Gastroesophageal sphincter (tissue), 4 donors: Measurements from ENCODE around the gene MAP2K2. TPM values are rescaled to one million over a fixed set of nuclear protein-coding genes. Genes with fewer than 3 reads are reported as not detected.
A peak's percentile ranks its signal among the peaks of the same experiment; 100 is the strongest.

Experiments used
- ATAC-seq: fragments of 150-250 bp; one replicate; pipeline ENCODE4 v1.9.1; 2016; ENCODE audit warnings: mild to moderate bottlenecking, moderate library complexity
- H3K27ac ChIP-seq, 4 donors: fragments of 200-600 bp; sonication (generic) in 3 of 4; 1 replicate in 3 of 4; 2 replicates in 1 of 4; pipeline ENCODE4 v1.5.1; 2016 to 2019
- H3K27me3 ChIP-seq: fragments of 200-600 bp; sonication (generic); one replicate; pipeline ENCODE4 v1.5.1; 2019
- H3K36me3 ChIP-seq, 2 donors: fragments of 200-600 bp; sonication (generic); one replicate each; pipeline ENCODE4 v1.5.1; 2019; ENCODE audit warnings: control low read depth in 1 of 2
- H3K4me1 ChIP-seq, 3 donors: fragments of 200-600 bp; sonication (generic); 1 replicate in 2 of 3; 2 replicates in 1 of 3; pipeline ENCODE4 v1.5.1; 2016 to 2019; ENCODE audit warnings: control low read depth in 2 of 3
- H3K4me3 ChIP-seq, 2 donors: fragments of 200-600 bp; sonication (generic); one replicate each; pipeline ENCODE4 v1.5.1; 2019; ENCODE audit warnings: mild to moderate bottlenecking in 1 of 2, moderate library complexity in 1 of 2
- H3K9me3 ChIP-seq, 3 donors: fragments of 200-600 bp; sonication (generic); one replicate each; pipeline ENCODE4 v1.5.1; 2017 to 2019; ENCODE audit warnings: control low read depth in 2 of 3
- CTCF ChIP-seq, 4 experiments: fragments of 200-600 bp in 2 of 4; fragments of 450-650 bp in 2 of 4; sonication (generic) in 1 of 4; IDR thresholded peaks; one replicate each; pipeline ENCODE4 v1.5.1; 2017 to 2019; ENCODE audit warnings: antibody characterized with exemption in 4 of 4, mild to moderate bottlenecking in 2 of 4, moderate library complexity in 2 of 4
- EP300 ChIP-seq: sonication (generic); formaldehyde crosslinking; IDR thresholded peaks from one replicate; pipeline ENCODE4 v1.6.1; 2017; ENCODE audit warnings: antibody characterized with exemption, mild to moderate bottlenecking
- POLR2A ChIP-seq, 2 donors: fragments of 450-650 bp; IDR thresholded peaks; one replicate each; pipeline ENCODE4 v1.6.1; 2017; ENCODE audit warnings: antibody characterized with exemption in 2 of 2, mild to moderate bottlenecking in 2 of 2, moderate library complexity in 1 of 2
- POLR2AphosphoS5 ChIP-seq: sonication (generic); formaldehyde crosslinking; IDR thresholded peaks from one replicate; pipeline ENCODE4 v1.6.1; 2017; ENCODE audit warnings: antibody characterized with exemption
- WGBS, 2 donors: methylation state at CpG; one replicate each; pipeline ENCODE4 v1.1.5; 2018; ENCODE audit warnings: low coverage in 1 of 2; 5-methylcytosine and 5-hydroxymethylcytosine counted together
- small RNA-seq, 4 donors: library from RNA; depleted of rRNA; stranded (forward); fragments of <200 nt; gene quantifications; one replicate each; pipeline ENCODE3, GENCODE V24; 2016
- total RNA-seq, 4 donors: library from RNA; depleted of rRNA; stranded (reverse); fragments of >200 nt; gene quantifications; one replicate each; pipeline ENCODE4 v1.1.0, GENCODE V29; 2016

The MAP2K2 gene
- total RNA-seq, 4 donors from 2014 or later, result 53.3 to 112 (median 69.7) TPM

DNA sequence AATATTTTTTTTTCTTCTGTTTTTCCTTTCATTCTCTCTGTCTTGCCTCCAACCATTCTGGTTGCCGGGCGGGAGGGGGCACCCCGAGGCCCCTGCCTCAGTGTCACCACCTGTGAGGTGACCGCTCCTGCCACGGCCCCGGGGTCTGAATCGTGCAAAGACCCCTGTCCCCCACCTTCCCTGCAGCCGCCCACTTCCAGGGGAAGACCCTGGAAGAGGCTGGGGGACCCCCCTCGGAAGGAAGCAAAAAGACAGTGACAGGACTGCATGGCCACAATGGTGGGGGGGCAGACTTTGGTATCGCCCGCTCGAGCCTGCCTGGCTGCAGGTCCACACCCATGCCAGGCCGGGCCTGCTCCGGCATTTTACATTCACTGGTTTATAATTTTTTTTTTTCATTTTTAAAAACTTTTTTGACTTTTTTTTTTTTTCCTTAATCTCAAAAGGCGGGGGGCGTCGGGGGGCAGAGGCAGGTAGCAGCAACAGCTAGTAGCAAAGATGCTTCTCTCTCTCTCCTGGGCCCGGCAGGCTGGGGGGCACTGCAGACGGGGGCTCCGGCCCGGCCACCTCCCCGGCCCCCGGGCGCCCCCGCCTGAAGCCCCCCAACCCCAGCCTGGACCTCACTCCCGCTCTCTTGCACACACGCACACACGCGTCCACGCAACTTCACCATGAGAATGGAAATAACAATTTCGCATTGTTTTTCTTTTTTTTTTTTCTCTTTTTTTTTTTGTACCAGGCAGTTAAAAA, 79.8 kb downstream of the MAP2K2 start:
- TF ChIP-seq POLR2A (IDR thresholded peaks at IDR 0.05), result no peak
- TF ChIP-seq POLR2AphosphoS5, result no peak
- no peak for TF ChIP-seq CTCF (IDR thresholded peaks at IDR 0.05)
- TF ChIP-seq EP300, result no peak
- Histone ChIP-seq H3K27me3 (no peaks in the 10 kb centered on the region), H3K4me1 (peaks cover 0 to 60% (median 3%) of the 10 kb centered on the region in 3 donors), H3K36me3 (peaks cover 0 to 61% of the 10 kb centered on the region in 2 donors), H3K9me3 (no peaks in the 10 kb centered on the region), H3K27ac (peak overlapping the region in 1 of 4 donors; percentile 59), H3K4me3 (no peak overlapping the region)
- WGBS, 2 donors, result 66 to 75% methylated on average over 6 to 19 of the region's 31 CpGs
- ATAC-seq, result no peak

DNA sequence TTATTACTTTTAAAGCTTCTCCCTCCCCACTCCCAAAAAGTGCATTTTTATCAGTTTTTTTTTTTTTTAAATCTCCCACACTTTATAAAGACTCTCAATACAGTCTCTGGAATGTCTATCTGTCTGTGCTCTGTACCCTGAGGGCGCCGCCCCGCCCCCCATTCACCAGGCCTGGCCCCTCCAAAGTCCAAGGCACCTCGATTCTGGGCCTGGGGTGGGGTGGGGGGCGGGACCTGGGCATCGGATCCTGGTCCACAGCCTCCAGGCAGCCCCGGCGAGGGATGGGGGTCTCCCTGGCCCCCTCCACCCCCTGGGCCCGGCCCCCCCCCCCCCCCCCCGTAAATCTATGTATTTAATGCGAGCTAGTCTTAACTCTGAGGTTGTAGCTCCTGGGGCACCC, 80.5 kb downstream of the MAP2K2 start:
- ATAC-seq, result no peak
- H3K27me3 ChIP-seq, result no peaks in the 10 kb centered on the region
- TF ChIP-seq POLR2A (IDR thresholded peaks at IDR 0.05), result no peak
- no peak overlapping the region for H3K4me3 ChIP-seq
- peaks cover 0 to 64% of the 10 kb centered on the region in 2 donors for H3K36me3 ChIP-seq
- peaks cover 0 to 52% (median 2%) of the 10 kb centered on the region in 3 donors for H3K4me1 ChIP-seq
- peak overlapping the region in 2 of 4 donors; percentile 11 to 59 for H3K27ac ChIP-seq
- 20% methylated on average over 1 of the region's 11 CpGs; no CpG with 5 or more reads in 1 of the 2 donors for WGBS, 2 donors
- no peaks in the 10 kb centered on the region for H3K9me3 ChIP-seq

GRCh38 chr19:4042731-4043082, 81.2 kb downstream of the MAP2K2 start:
- ATAC-seq, result peak; percentile 2
- TF ChIP-seq POLR2AphosphoS5, result no peak
- no peaks in the 10 kb centered on the region for H3K9me3 ChIP-seq
- peak overlapping the region in 3 of 4 donors; percentile 40 to 57 (median 53) for H3K27ac ChIP-seq
- peaks cover 0 to 64% of the 10 kb centered on the region in 2 donors for H3K36me3 ChIP-seq
- H3K27me3 ChIP-seq, result no peaks in the 10 kb centered on the region
- H3K4me3 ChIP-seq, result no peak overlapping the region
- WGBS, 2 donors, result no CpG with 5 or more reads among the region's 14 CpGs
- H3K4me1 ChIP-seq, result peaks cover 0 to 48% (median 2%) of the 10 kb centered on the region in 3 donors

- Histone ChIP-seq H3K36me3 (peaks cover 0 to 64% of the 10 kb centered on the region in 2 donors), H3K4me1 (peaks cover 0 to 43% (median 2%) of the 10 kb centered on the region in 3 donors), H3K4me3 (no peak overlapping the region), H3K27me3 (no peaks in the 10 kb centered on the region), H3K9me3 (no peaks in the 10 kb centered on the region), H3K27ac (peak overlapping the region in 3 of 4 donors; percentile 40 to 57 (median 53))
- TF ChIP-seq EP300, result no peak
- TF ChIP-seq CTCF (IDR thresholded peaks at IDR 0.05), result no peak
- no peak for TF ChIP-seq POLR2AphosphoS5
- TF ChIP-seq POLR2A (IDR thresholded peaks at IDR 0.05), result no peak
- ATAC-seq, result peak; percentile 14
- whole genome bisulfite sequencing, 2 donors, result 100% methylated on average over 1 of the region's 14 CpGs; no CpG with 5 or more reads in 1 of the 2 donors
Measured at GRCh38 chr19:4042064-4042730, 81.7 kb downstream of the MAP2K2 start.

Small RNA genes lying within 50 kb of the gene (small RNA-seq; reads per million reads assigned to genes)
- gene RF00017, result 0 reads per million in 4 donors

Other genes starting within 250 kb of the MAP2K2 start
- under 1 TPM in 3 of 4 donors, not detected in 1; 0.07 to 0.67 (median 0.12) TPM for gene ATCAY, start 243.4 kb downstream of the MAP2K2 start, total RNA-seq
- gene NMRK2, start 191.1 kb downstream of the MAP2K2 start, total RNA-seq, result 1 to 10 TPM in 2 of 4 donors, under 1 TPM in 1, not detected in 1; 0.69 to 8.6 (median 7.3) TPM
- gene DAPK3, start 153.0 kb downstream of the MAP2K2 start, total RNA-seq, result 100 to 1,000 TPM; 192 to 257 (median 235) TPM
- gene EEF2, start 138.7 kb downstream of the MAP2K2 start, total RNA-seq, result 1,000 to 10,000 TPM; 2,212 to 2,463 (median 2,311) TPM
- gene PIAS4, start 116.4 kb downstream of the MAP2K2 start, total RNA-seq, result 10 to 100 TPM; 15.3 to 26.4 (median 16.8) TPM
- gene ZBTB7A, start 57.2 kb downstream of the MAP2K2 start, total RNA-seq, result 100 to 1,000 TPM in 1 of 4 donors, 10 to 100 TPM in 3; 65.6 to 122 (median 82.4) TPM
- gene CREB3L3, start 29.5 kb upstream of the MAP2K2 start, total RNA-seq, result not detected
- 10 to 100 TPM; 10.0 to 35.0 (median 27.1) TPM for gene SIRT6, start 58.4 kb upstream of the MAP2K2 start, total RNA-seq
- 1 to 10 TPM in 3 of 4 donors, under 1 TPM in 1; 0.12 to 2.6 (median 1.2) TPM for gene ANKRD24, start 58.6 kb upstream of the MAP2K2 start, total RNA-seq
- gene EBI3, start 105.4 kb upstream of the MAP2K2 start, total RNA-seq, result 1 to 10 TPM in 1 of 4 donors, under 1 TPM in 2, not detected in 1; 0.54 to 8.2 (median 0.96) TPM
- 10 to 100 TPM; 20.0 to 24.6 (median 21.6) TPM for gene YJU2, start 123.0 kb upstream of the MAP2K2 start, total RNA-seq
- not detected for gene SHD, start 155.1 kb upstream of the MAP2K2 start, total RNA-seq
- under 1 TPM in 2 of 4 donors, not detected in 2; 0.35 to 0.67 TPM for gene TMIGD2, start 178.3 kb upstream of the MAP2K2 start, total RNA-seq
- under 1 TPM in 1 of 4 donors, not detected in 3; 0.67 TPM for gene FSD1, start 180.5 kb upstream of the MAP2K2 start, total RNA-seq
- 1 to 10 TPM in 3 of 4 donors, not detected in 1; 1.4 to 5.6 (median 4.9) TPM for gene STAP2, start 214.7 kb upstream of the MAP2K2 start, total RNA-seq
- gene MPND, start 219.4 kb upstream of the MAP2K2 start, total RNA-seq, result 1 to 10 TPM; 4.7 to 7.5 (median 6.0) TPM